HG02763 (cell line): ENCODE data around the gene IDH3G.
"Not testable (repeated sequence)": the region's sequence is repeated elsewhere in the genome, so short reads cannot be mapped to it uniquely, and the experiment has no call there.

Experiments
- ATAC-seq: cut with Tn5 transposase; IDR thresholded peaks from one replicate; pipeline ENCODE4 v1.9.1; 2021; ENCODE audit warnings: mild to moderate bottlenecking, moderate library complexity; ENCODE audit not compliant: unreplicated experiment

IDH3G gene

DNA sequence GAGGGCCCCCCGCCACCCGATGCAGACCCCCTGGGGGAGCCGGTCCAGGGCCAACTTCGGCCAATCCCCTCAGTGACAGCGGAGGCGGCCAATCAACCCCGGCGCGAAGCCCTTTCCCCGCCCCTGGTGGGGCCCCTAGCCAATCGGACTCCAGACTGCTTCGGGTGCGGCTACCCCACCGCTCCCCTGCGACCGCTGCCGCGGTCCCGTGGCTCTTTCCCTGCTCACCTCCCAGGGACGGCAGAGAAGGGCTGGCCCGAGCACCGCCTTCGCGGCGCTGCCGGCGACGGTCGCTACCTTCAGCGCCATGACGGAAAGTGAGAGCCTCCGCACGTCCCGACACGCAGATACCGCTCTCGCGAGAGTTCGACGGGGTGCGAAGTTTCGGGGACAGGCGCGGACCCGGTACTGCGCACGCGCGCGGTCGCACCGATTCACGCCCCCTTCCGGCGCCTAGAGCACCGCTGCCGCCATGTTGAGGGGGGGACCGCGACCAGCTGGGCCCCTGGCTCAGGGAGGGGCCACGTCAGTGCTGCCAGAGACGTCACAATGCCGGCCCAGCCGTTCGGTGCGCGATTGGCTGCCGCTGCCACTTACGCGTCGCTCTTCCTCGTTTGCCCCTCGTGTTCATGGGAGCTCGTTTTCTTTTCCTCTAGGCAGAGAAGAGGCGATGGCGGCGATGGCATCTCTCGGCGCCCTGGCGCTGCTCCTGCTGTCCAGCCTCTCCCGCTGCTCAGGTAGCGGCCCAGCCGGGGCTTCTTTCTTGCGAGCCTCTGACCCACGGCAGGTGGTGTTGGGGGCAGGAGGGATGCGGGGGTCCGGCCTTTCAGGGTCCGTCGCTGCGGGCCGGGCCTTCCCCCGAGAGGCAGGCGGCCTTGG lies at the start of gene IDH3G, which contains the start of gene SSR4:
Gene IDH3G (minus strand): TSS at position 358 of the 879 bp plus-strand sequence. CDS start 49 bp downstream, at position 309.
Gene SSR4 (plus strand): TSS at position 651 of the 879 bp plus-strand sequence. CDS start 20 bp downstream, at position 671.
- peak; percentile 88 for ATAC-seq

DNA sequence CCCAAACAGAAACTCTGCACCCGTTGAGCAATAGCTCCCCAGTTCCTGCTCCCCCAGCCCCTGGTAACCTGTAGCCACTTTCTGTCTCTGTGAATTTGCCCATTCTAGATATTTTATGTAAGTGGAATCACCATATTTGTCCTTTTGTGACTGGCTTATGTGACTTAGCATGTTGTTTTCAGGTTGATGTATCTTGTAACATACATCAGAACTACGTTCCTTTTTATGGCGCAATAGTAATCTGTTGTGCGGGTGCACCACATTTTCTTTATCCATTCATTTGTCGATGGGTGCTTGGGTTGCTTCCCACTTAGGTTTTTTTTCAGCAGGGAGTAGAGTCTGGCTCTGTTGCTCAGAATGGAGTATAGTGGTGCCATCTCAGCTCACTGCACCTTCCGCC lies 42.7 kb upstream of the IDH3G start:
- ATAC-seq: no peak

- ATAC-seq: no peak
Observed at GRCh38 chrX:153832728-153833127, 38.6 kb upstream of the IDH3G start.

DNA sequence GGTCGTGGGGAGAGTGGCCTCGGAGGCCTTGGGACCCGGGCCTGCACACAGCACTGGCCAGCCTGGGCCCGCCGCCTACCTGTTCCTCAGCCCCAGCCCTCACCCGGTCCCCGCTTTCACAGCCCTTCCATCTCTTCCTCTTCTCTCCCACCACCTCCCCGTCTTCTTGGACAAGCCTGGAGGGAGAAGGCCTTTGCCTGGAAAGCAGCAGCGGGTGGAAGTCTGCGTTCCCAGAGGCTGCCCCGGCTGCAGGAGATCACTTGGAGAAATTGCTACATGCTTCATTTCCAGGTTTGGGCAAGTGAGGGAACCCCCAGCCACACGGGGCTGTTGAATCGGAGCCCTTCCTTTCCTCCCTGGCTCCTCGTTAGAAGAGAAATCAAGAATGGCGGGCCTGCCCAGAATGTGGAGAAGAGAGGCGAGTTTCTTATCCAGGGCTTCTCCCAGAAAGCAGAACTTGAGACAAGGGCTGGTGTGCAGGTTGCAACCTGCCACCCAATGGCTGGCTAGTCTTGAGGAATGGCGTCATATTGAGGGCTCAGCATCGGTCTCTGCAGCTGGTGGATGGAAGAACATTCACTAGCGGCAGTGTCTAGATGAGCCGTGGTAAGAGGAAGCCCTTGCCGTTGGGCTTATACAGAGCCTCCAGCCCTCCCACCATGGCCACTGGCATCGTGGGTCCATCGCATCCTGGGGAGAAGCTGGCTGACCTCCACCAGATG lies 37.4 kb upstream of the IDH3G start:
- ATAC-seq: no peak

- no peak for ATAC-seq
Observed at GRCh38 chrX:153830640-153831428, 36.7 kb upstream of the IDH3G start.

GRCh38 chrX:153829799-153830639 lies 35.8 kb upstream of the IDH3G start, which contains the start of gene PDZD4:
PDZD4 (minus strand) TSS chrX:153830544; CDS start chrX:153830298, 246 bp downstream.
- no peak for ATAC-seq

GRCh38 chrX:153829549-153829798 lies 35.3 kb upstream of the IDH3G start:
- no peak for ATAC-seq

DNA sequence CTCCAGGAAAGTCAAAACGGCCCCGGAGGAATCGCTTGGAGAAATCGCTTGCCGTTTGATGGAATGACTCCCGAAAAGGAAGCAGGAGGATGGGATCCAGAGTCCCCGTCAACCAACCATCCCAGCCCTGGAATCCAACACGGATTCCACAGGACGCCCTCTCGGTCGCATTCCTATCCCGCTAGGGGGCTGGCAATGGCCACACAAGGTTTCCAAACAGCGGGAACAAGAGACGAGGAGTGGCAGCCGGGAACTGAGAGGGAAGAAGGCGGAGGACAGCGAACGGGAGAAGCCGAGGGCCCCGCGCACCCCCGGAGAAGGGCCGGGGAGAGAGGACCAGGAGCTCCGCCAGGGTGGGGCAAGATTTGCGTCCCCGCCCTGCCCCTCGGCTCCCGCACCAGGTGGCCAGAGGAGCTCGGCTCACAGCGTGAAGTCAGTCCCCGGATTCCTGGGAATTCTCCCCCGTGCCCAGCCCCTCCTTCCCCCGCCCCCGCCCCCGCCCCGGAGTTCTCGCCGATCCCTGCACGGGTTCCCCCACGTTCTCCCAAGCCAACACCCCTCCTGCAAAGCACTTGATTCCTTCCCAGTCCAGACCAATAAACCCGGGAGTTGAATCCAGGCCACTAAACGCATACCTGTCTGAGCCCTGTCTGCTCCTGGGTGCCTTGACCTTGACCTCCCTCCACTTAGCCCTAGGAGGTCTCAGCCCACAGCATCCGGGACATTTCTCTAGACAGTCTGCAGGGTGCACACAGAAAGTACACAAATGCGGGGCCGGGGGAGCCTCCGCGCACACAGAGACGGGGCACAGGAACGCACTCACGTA lies 34.8 kb upstream of the IDH3G start:
- ATAC-seq: no peak

- ATAC-seq: no peak
Observed at GRCh38 chrX:153828308-153828707, 34.1 kb upstream of the IDH3G start.

GRCh38 chrX:153827903-153828302 lies 33.7 kb upstream of the IDH3G start:
- ATAC-seq: no peak

GRCh38 chrX:153827016-153827415 lies 32.8 kb upstream of the IDH3G start:
- no peak for ATAC-seq

GRCh38 chrX:153825042-153825441 lies 30.9 kb upstream of the IDH3G start:
- ATAC-seq: no peak

- ATAC-seq: no peak
Observed at GRCh38 chrX:153824348-153824747, 30.2 kb upstream of the IDH3G start.

- no peak for ATAC-seq
Observed at GRCh38 chrX:153821066-153821465, 26.9 kb upstream of the IDH3G start.

GRCh38 chrX:153820601-153821000 lies 26.4 kb upstream of the IDH3G start:
- no peak for ATAC-seq

DNA sequence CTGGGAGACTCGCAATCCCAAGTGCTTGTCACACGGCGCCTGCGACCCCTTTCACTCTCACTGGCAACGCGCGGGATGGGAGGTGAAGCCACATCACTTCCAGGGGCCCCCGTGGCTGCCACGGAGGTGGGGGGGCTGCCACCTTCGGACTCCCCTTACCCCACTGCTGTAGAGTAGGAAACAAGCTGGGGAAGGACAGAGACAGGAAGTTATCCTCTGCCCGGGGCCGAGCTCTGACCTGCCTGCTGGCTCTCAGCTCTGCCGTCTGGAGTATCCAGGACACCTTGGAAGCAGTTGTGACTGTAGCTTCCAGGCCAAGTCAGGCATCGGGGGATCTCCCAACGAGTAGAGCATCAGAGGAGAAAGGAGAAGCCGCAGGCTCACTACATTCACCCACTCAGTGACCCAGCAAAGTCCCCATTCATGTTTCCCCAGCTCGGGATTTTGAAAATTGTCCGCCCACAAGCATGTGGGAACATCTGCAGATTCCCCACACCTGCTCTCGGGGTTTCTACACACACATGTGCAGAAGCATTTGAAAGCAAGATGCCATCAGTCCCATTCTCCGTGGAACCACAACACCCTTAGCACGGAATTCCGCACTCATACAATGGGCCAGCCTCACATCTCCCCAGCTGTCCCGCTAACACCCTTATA lies 25.3 kb upstream of the IDH3G start:
- no peak for ATAC-seq

GRCh38 chrX:153818571-153819383 lies 24.6 kb upstream of the IDH3G start:
- ATAC-seq: no peak

DNA sequence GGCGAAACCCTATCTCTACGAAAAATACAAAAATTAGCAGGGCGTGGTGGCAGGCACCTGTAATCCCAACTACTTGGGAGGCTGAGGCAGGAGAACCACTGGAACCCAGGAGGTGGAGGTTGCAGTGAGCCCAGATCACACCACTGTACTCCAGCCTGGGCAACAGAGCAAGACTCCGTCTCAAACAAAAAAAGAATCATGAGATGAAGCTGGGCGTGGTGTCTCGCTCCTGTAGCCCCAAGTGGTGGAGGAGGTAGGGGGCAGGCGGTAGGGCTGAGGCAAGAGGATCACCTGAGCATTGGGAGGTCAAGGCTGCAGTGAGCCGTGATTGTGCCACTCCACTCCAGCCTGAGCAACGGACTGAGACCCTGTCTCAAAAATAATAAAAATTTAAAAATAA lies 23.9 kb upstream of the IDH3G start:
- not testable (repeated sequence) for ATAC-seq
